GM12878 (cell line): Measurements from ENCODE around the gene TMBIM6. TPM values are rescaled to one million over a fixed set of nuclear protein-coding genes. Genes with fewer than 3 reads are reported as not detected.

Experiments
- ATAC-seq: fragments of 200-7000 bp; cut with Tn5 transposase; 3 replicates; pipeline ENCODE4 v1.9.1; 2020; ENCODE audit warnings: mild to moderate bottlenecking, moderate library complexity
- BruUV-seq: library from RNA; stranded (reverse); fragments of 400-500 nt; replicated peaks from 2 replicates; lab custom pipeline; 2021; lab: Mats Ljungman, UMichigan
- CTCF ChIA-PET: fragments of 300-600 bp; sonication (Branson Sonifier 250); formaldehyde crosslinking; extraction: SDS; loops from one replicate; lab custom pipeline; 2021; ENCODE audit warnings: inconsistent platforms; lab: Yijun Ruan, JAX
- POLR2A ChIA-PET: fragments of 350-600 bp; formaldehyde crosslinking; extraction: SDS; loops from one replicate; lab custom pipeline; 2021; ENCODE audit warnings: inconsistent platforms; lab: Charles Lee
- RAD21 ChIA-PET: fragments of 300-600 bp; sonication (Branson Sonifier 250); formaldehyde crosslinking; loops from one replicate; lab custom pipeline; 2023; ENCODE audit warnings: antibody characterized with exemption; ENCODE audit not compliant: unreplicated experiment; lab: Charles Lee
- SMC1A ChIA-PET: fragments of 300-600 bp; sonication (Branson Sonifier 250); formaldehyde crosslinking; loops from one replicate; lab custom pipeline; 2023; ENCODE audit not compliant: unreplicated experiment, uncharacterized antibody; lab: Charles Lee
- DNase-seq: peaks from one replicate; pipeline ENCODE4 v3.0.0-alpha.2; 2011; ENCODE audit warnings: low read depth, low spot score
- FAIRE-seq: peaks from 3 replicates; lab custom pipeline; 2011; peaks lifted over from hg19 to GRCh38; lab: Jason Lieb, UNC
- H2AFZ ChIP-seq: 2 replicates; pipeline ENCODE4 v1.6.0; 2011; ENCODE audit warnings: low read depth, low read length, control low read depth; ENCODE audit not compliant: control insufficient read depth
- H3K27ac ChIP-seq: 2 replicates; pipeline ENCODE4 v1.5.1; 2011; ENCODE audit warnings: control low read depth; ENCODE audit not compliant: control insufficient read depth, insufficient read depth
- H3K27me3 ChIP-seq, 2 experiments: replicated peaks in 1 of 2; 2 replicates each; pipeline versions ENCODE4 v1.6.0 to v1.6.1; 2011; ENCODE audit warnings: low read length in 1 of 2; ENCODE audit not compliant: control insufficient read depth in 2 of 2, insufficient read depth in 2 of 2
- H3K36me3 ChIP-seq, 2 experiments: 2 replicates each; pipeline ENCODE4 v1.5.1; 2011; ENCODE audit warnings: low read length in 1 of 2; ENCODE audit not compliant: control insufficient read depth in 2 of 2, insufficient read depth in 2 of 2
- H3K4me1 ChIP-seq: 2 replicates; pipeline ENCODE4 v1.6.1; 2011; ENCODE audit warnings: mild to moderate bottlenecking, low read length, moderate library complexity, mixed read lengths; ENCODE audit not compliant: control insufficient read depth, insufficient read depth
- H3K4me2 ChIP-seq: 2 replicates; pipeline ENCODE4 v1.6.0; 2011; ENCODE audit warnings: control low read depth; ENCODE audit not compliant: control insufficient read depth, insufficient read depth
- H3K4me3 ChIP-seq: fragments of 200-600 bp; sonication (generic); 2 replicates; pipeline ENCODE4 v1.5.1; 2016
- H3K79me2 ChIP-seq: 2 replicates; pipeline ENCODE4 v1.6.0; 2011; ENCODE audit warnings: low read length; ENCODE audit not compliant: control insufficient read depth, insufficient read depth
- H3K9ac ChIP-seq: 2 replicates; pipeline ENCODE4 v1.8.0; 2011; ENCODE audit warnings: low read length, control low read depth, mixed read lengths; ENCODE audit not compliant: control insufficient read depth, insufficient read depth
- H3K9me3 ChIP-seq: replicated peaks from 3 replicates; pipeline ENCODE4 v1.5.1; 2011; ENCODE audit warnings: mild to moderate bottlenecking, low read length; ENCODE audit not compliant: control insufficient read depth, insufficient read depth
- H4K20me1 ChIP-seq: 2 replicates; pipeline ENCODE4 v1.6.0; 2011; ENCODE audit not compliant: control insufficient read depth, insufficient read depth
- CBX5 ChIP-seq: sonication (generic); IDR thresholded peaks from 2 replicates; pipeline ENCODE4 v1.6.1; 2016; ENCODE audit warnings: low read depth, moderate library complexity, mild to moderate bottlenecking, inconsistent platforms
- CHD1 ChIP-seq: IDR thresholded peaks from 2 replicates; pipeline ENCODE4 v1.6.1; 2012; ENCODE audit warnings: low read depth, low read length, improper control_type of control experiment
- PAX8 ChIP-seq: fragments of 450-650 bp; IDR thresholded peaks from 2 replicates; pipeline ENCODE4 v1.6.1; 2017; ENCODE audit warnings: mild to moderate bottlenecking, moderate library complexity
- POLR2A ChIP-seq: IDR thresholded peaks from 2 replicates; pipeline ENCODE4 v1.6.1; 2011; ENCODE audit warnings: low read depth, mild to moderate bottlenecking, low read length
- TCF7 ChIP-seq: IDR thresholded peaks from 2 replicates; pipeline ENCODE4 v1.6.1; 2014; ENCODE audit warnings: antibody characterized with exemption, borderline replicate concordance
- WGBS: methylation state at CpG from one replicate; pipeline ENCODE4 v1.1.6; 2016; ENCODE audit warnings: low lambda C conversion rate; ENCODE audit not compliant: insufficient replicate concordance, insufficient coverage; ENCODE audit errors: missing lambda C conversion rate; 5-methylcytosine and 5-hydroxymethylcytosine counted together
- in situ Hi-C: fragments of 300-500 bp; cut with MboI; formaldehyde crosslinking; loops from 9 replicates; pipeline ENCODE4 v1.14.3; 2018; ENCODE audit warnings: mixed read lengths
- intact Hi-C: fragments of 100-400 bp; cut with micrococcal nuclease; formaldehyde crosslinking; loops from one replicate; pipeline ENCODE4 v1.14.2; 2022; ENCODE audit not compliant: unreplicated experiment
- polyA plus RNA-seq, 11 experiments: library from polyadenylated mRNA; depleted of rRNA in 4 of 11; unstranded in 6 of 11; stranded (reverse) in 5 of 11; fragments of >200 nt; fragmentation: Nextera tagmentation in 4 of 11; fragmentation: Illumina TruSeq in 1 of 11; extraction: Ambion mirVana in 4 of 11; extraction: Trizol in 1 of 11; gene quantifications; 1 replicate in 1 of 11; 2 replicates in 10 of 11; pipeline versions ENCODE4 v1.2.1 to v1.2.3, GENCODE V29; 2011 to 2016; ENCODE audit warnings: inconsistent platforms in 2 of 11, missing spikeins in 2 of 11, low read depth in 1 of 11
- total RNA-seq, 4 experiments: library from RNA; depleted of rRNA in 3 of 4; stranded (reverse); fragments of >200 nt in 3 of 4; fragmentation: Illumina TruSeq in 1 of 4; extraction: Trizol in 1 of 4; gene quantifications; 2 replicates each; pipeline versions ENCODE4 v1.2.1 to v1.2.3, GENCODE V29; 2013 to 2021
- TF ChIP-seq, protein P1 (sequence below): fragments of 450-650 bp; formaldehyde crosslinking; IDR thresholded peaks from 2 replicates; pipeline ENCODE4 v1.4.0; 2020; ENCODE audit warnings: mild to moderate bottlenecking, moderate library complexity
- TF ChIP-seq, protein P2 (sequence below): fragments of 450-650 bp; IDR thresholded peaks from 2 replicates; pipeline ENCODE4 v1.6.1; 2014; ENCODE audit warnings: mild to moderate bottlenecking
- TF ChIP-seq, protein P3 (sequence below): IDR thresholded peaks from 2 replicates; pipeline ENCODE4 v1.6.1; 2011; ENCODE audit warnings: low read depth, low read length, improper control_type of control experiment, borderline replicate concordance
- TF ChIP-seq, protein P4 (sequence below): fragments of 450-650 bp; formaldehyde crosslinking; IDR thresholded peaks from 2 replicates; pipeline ENCODE4 v1.5.0; 2022; ENCODE audit warnings: mild to moderate bottlenecking, missing genetic modification characterization

TMBIM6 gene
- total and polyA plus RNA-seq, 10 of the 15 experiments (the other 5 are each of a cell fraction or from before 2014, with no cell fraction given): 224 to 1,192 (median 379) TPM

DNA sequence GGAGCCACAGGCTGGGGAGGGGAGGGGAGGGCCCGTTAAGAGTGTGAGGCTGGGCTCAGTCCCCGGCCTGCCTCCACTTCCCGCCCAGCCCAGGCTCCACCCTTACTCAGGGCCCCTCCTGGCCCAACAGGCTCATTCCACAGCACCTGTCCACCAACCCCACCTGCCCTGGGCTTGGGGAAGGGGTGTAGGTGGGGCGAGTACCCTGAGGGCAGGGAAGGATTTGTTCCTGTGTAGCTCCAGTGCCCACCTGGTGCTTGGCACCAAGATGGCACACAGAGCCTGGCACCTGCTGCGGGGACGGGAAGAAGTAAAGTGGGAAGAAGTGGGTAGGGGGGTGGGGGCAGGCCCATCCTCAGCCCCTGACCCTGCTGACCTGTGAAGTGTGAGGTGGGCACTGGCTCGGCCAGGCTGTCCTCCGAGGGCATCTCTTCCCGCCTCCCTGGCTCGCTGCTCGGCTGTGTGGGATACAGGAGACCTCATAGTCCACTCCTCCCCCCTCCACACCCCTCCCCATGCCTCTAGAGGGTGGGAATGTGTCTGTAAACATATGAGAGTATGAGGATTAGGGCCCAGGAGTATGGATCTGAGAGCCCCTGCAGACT is 51.7 kb downstream of the TMBIM6 start:
- BruUV-seq: no TSS peak
- Histone ChIP-seq H3K27me3 (no peaks in the 10 kb centered on the region), H3K9ac (no peak overlapping the region), H3K27ac (no peak overlapping the region), H3K4me3 (no peak overlapping the region), H3K36me3 (peaks cover 0 to 3% of the 10 kb centered on the region in 2 experiments; a peak in 2 of 4 replicates), H3K4me2 (no peak overlapping the region), H4K20me1 (no peaks in the 10 kb centered on the region), H3K4me1 (no peaks in the 10 kb centered on the region), H3K79me2 (no peaks in the 10 kb centered on the region), H3K9me3 (no peaks in the 10 kb centered on the region), H2AFZ (no peak overlapping the region)
- intact Hi-C loops (no loop called here), in situ Hi-C loops (no loop called here)
- ChIA-PET SMC1A (no interaction called here), RAD21 (no interaction called here), POLR2A (no interaction called here), CTCF (no interaction called here)
- FAIRE-seq: no peak
- ATAC-seq: no peak
- DNase-seq: no peak
- TF ChIP-seq TCF7: no peak
- TF ChIP-seq CHD1: no peak
- TF ChIP-seq, protein P1, sequence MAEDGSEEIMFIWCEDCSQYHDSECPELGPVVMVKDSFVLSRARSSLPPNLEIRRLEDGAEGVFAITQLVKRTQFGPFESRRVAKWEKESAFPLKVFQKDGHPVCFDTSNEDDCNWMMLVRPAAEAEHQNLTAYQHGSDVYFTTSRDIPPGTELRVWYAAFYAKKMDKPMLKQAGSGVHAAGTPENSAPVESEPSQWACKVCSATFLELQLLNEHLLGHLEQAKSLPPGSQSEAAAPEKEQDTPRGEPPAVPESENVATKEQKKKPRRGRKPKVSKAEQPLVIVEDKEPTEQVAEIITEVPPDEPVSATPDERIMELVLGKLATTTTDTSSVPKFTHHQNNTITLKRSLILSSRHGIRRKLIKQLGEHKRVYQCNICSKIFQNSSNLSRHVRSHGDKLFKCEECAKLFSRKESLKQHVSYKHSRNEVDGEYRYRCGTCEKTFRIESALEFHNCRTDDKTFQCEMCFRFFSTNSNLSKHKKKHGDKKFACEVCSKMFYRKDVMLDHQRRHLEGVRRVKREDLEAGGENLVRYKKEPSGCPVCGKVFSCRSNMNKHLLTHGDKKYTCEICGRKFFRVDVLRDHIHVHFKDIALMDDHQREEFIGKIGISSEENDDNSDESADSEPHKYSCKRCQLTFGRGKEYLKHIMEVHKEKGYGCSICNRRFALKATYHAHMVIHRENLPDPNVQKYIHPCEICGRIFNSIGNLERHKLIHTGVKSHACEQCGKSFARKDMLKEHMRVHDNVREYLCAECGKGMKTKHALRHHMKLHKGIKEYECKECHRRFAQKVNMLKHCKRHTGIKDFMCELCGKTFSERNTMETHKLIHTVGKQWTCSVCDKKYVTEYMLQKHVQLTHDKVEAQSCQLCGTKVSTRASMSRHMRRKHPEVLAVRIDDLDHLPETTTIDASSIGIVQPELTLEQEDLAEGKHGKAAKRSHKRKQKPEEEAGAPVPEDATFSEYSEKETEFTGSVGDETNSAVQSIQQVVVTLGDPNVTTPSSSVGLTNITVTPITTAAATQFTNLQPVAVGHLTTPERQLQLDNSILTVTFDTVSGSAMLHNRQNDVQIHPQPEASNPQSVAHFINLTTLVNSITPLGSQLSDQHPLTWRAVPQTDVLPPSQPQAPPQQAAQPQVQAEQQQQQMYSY (CRISPR knock-in tag): no peak
- TF ChIP-seq POLR2A: no peak; the same call in 1 of the 2 replicates
- TF ChIP-seq, protein P2, sequence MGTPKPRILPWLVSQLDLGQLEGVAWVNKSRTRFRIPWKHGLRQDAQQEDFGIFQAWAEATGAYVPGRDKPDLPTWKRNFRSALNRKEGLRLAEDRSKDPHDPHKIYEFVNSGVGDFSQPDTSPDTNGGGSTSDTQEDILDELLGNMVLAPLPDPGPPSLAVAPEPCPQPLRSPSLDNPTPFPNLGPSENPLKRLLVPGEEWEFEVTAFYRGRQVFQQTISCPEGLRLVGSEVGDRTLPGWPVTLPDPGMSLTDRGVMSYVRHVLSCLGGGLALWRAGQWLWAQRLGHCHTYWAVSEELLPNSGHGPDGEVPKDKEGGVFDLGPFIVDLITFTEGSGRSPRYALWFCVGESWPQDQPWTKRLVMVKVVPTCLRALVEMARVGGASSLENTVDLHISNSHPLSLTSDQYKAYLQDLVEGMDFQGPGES: no peak
- TF ChIP-seq CBX5: no peak
- TF ChIP-seq, protein P3, sequence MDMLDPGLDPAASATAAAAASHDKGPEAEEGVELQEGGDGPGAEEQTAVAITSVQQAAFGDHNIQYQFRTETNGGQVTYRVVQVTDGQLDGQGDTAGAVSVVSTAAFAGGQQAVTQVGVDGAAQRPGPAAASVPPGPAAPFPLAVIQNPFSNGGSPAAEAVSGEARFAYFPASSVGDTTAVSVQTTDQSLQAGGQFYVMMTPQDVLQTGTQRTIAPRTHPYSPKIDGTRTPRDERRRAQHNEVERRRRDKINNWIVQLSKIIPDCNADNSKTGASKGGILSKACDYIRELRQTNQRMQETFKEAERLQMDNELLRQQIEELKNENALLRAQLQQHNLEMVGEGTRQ: no peak
- TF ChIP-seq, protein P4, sequence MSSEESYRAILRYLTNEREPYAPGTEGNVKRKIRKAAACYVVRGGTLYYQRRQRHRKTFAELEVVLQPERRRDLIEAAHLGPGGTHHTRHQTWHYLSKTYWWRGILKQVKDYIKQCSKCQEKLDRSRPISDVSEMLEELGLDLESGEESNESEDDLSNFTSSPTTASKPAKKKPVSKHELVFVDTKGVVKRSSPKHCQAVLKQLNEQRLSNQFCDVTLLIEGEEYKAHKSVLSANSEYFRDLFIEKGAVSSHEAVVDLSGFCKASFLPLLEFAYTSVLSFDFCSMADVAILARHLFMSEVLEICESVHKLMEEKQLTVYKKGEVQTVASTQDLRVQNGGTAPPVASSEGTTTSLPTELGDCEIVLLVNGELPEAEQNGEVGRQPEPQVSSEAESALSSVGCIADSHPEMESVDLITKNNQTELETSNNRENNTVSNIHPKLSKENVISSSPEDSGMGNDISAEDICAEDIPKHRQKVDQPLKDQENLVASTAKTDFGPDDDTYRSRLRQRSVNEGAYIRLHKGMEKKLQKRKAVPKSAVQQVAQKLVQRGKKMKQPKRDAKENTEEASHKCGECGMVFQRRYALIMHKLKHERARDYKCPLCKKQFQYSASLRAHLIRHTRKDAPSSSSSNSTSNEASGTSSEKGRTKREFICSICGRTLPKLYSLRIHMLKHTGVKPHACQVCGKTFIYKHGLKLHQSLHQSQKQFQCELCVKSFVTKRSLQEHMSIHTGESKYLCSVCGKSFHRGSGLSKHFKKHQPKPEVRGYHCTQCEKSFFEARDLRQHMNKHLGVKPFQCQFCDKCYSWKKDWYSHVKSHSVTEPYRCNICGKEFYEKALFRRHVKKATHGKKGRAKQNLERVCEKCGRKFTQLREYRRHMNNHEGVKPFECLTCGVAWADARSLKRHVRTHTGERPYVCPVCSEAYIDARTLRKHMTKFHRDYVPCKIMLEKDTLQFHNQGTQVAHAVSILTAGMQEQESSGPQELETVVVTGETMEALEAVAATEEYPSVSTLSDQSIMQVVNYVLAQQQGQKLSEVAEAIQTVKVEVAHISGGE (CRISPR knock-in tag): no peak
- no peak for TF ChIP-seq PAX8
- 71% methylated on average over 11 of the region's 11 CpGs for WGBS
